H7 (cell line): ENCODE measurements around the gene CLDN34. TPM values are rescaled to one million over a fixed set of nuclear protein-coding genes. Genes with fewer than 3 reads are reported as not detected.

Experiments
- DNase-seq: peaks from one replicate; pipeline ENCODE4 v3.0.0; 2012
- H3K27me3 ChIP-seq: 2 replicates; pipeline ENCODE4 v1.6.0; 2011; ENCODE audit warnings: mild to moderate bottlenecking, low read length; ENCODE audit not compliant: control insufficient read depth, insufficient read depth
- H3K36me3 ChIP-seq: replicated peaks from 2 replicates; pipeline ENCODE4 v1.5.1; 2011; ENCODE audit warnings: low read length; ENCODE audit not compliant: control insufficient read depth, insufficient read depth
- H3K4me3 ChIP-seq: 2 replicates; pipeline ENCODE4 v1.5.1; 2011; ENCODE audit warnings: low read depth, mild to moderate bottlenecking, control low read depth, low read length, moderate library complexity; ENCODE audit not compliant: insufficient read depth
- total RNA-seq: library from RNA; depleted of rRNA; stranded (reverse); fragments of >200 nt; shearing (Covaris generic); gene quantifications from 2 replicates; pipeline ENCODE4 v1.2.3, GENCODE V29; 2014; rRNA removed

Gene CLDN34
- total RNA-seq, 1 experiment from 2014 or later, result not detected

DNA sequence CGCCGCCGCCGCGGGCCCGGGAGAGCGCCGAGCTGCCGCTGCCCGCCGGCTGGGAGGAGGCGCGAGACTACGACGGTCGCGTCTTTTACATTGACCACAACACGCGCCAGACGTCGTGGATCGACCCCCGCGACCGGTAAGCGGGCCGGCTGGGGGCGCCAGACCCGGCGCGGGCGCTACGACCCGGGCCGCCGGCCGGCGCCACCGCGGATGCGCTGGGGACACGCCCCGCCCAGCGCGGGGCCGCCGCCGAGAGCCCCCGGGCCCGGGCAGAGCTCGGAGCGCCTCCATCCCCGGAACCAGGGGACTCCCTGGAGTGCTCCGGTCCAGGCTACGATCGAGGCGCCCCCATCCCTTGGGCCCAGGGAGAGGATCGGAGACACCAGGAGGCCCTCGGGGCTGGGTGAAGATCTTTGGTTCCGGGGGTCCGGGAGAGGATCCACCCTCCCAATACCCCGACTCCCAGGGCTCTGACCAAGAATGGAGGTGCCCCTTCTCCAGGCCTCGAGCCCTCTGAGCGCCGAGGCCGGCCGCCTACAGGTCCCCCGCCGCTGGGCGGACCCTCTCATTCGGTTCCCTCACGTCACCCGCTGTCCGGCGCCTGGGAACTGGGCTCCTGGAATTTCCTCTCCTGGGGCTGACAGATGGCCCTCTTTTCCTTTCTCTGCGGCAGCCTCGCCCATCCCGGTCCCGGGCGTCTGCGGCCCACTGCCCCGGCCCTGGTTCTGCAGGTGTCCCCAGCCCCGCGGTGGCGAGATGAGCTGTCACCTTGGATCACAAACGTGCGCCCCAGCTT, 48.8 kb downstream of the CLDN34 start:
- peak overlapping the region; percentile 72 for H3K4me3 ChIP-seq
- peak; percentile 85 for DNase-seq
- H3K36me3 ChIP-seq, result no peaks in the 10 kb centered on the region
- H3K27me3 ChIP-seq, result no peaks in the 10 kb centered on the region

DNA sequence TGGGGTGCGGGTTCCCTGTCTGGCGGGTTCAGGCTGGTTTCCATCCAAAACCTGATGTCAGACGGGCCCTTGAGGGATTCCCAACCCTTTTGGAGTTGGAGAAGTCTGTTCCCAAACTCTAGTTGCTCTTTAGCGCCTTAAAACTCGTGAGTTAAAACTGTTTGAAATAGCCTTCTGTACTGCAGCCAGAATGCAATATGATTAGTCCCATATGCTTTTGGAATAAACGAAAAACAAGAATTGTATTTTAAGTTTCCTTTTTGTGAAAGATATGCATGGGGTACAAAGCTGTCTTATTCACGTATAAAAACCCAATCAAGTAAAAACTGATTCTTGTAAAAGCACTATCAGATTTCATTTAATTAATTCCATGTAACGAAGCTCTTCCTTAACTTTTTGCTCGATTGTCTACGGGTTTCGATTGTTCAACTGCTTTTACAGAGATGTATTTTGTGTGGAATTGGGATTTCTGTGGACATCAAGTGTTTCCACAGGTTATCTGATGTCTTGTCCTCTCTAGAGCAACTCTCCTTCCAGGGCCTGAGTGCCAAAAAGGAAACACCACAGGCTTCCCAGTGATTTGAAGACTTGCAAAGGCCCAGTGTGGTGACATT, 49.5 kb downstream of the CLDN34 start:
- DNase-seq, result no peak
- Histone ChIP-seq H3K27me3 (no peaks in the 10 kb centered on the region), H3K36me3 (no peaks in the 10 kb centered on the region), H3K4me3 (peak overlapping the region; percentile 72)

DNA sequence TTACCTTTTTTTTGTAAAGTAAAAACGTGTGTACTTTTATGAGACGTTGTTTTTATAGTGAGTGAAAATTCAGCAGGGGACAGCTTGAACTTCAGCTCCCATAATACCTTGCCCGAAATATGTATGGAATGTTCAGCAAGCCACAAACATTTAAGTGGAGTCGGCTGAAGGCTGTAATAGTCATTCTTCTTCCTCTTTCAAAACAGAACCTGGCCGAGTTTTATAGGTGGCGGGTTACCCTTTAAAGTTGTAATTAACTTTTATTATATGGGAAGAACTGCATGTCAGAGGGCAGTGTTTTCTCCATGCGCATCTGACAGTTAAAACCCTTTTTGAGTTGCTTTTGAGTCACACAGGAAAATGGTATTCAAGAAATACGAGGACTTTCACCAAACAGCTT, 50.7 kb downstream of the CLDN34 start:
- Histone ChIP-seq H3K4me3 (no peak overlapping the region), H3K36me3 (no peaks in the 10 kb centered on the region), H3K27me3 (no peaks in the 10 kb centered on the region)
- peak; percentile 47 for DNase-seq

Other genes with a start within 250 kb of the CLDN34 start
- 29.6 and 32.1 TPM in 2 replicates for gene GPR143, start 201.5 kb upstream of the CLDN34 start, total RNA-seq
- 22.9 and 24.1 TPM in 2 replicates for gene SHROOM2, start 180.9 kb upstream of the CLDN34 start, total RNA-seq
- 4.2 and 4.3 TPM in 2 replicates for gene CLCN4, start 189.6 kb downstream of the CLDN34 start, total RNA-seq